SK-MEL-5 (cell line): ENCODE measurements around the gene NUP93. TPM values are rescaled to one million over a fixed set of nuclear protein-coding genes. Genes with fewer than 3 reads are reported as not detected.
"Not testable (repeated sequence)": the region's sequence is repeated elsewhere in the genome, so short reads cannot be mapped to it uniquely, and the experiment has no call there.

Experiments used
- DNase-seq: peaks from one replicate; pipeline ENCODE4 v3.0.0-alpha.2; 2016; ENCODE audit warnings: low read depth, low spot score
- in situ Hi-C: cut with HindIII; loops from 2 replicates; pipeline ENCODE4 v1.10.0; 2016; ENCODE audit warnings: low sequenced_read_pairs, high pct_unique_total_duplicates, low pct_unique_long_range_greater_than_20kb
- total RNA-seq: library from RNA; depleted of rRNA; stranded (reverse); fragments of >200 nt; shearing (Covaris generic); gene quantifications from 2 replicates; pipeline ENCODE4 v1.2.3, GENCODE V29; 2014

The NUP93 gene
- total RNA-seq, 1 experiment from 2014 or later: 132 TPM

DNA sequence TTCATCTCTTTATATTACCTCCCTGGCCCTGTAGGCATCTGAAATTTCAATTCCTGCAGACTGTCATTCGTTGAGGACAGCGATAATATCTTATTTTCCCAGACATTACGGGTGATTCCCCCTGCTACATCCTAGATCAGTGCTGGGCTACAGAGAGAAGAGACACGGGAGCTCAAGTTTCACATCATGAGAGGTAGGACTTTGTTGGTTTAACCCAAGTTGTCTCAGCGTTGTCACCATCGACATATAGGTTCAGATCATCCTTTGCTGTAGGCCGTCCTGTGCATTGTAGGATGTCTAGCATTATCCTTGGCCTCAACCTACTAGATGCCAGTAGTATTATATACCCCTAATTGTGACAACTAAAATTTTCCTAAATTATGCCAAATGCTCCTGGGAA, 28.4 kb upstream of the NUP93 start:
- no peak for DNase-seq
- in situ Hi-C loops: no loop called here

DNA sequence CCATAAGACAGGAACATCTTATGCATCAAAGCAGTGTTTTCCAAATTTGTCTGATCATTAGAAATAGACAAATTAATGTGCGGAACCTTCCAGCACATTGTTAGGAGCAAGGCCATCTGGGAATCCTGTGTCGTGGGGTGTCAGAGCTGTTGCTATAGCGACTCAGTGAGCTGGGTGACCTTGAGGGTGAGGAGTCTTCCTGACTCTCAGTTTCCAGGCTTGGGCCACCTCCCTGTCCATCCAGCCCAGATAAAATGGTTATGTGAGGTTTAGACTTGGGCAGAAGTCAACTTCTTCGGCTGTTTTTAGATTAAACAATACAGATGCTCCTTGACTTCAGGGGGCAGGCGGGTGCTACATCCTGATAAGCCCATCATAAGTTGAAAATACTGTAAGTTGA, 27.1 kb upstream of the NUP93 start:
- in situ Hi-C loops: no loop called here
- no peak for DNase-seq

- in situ Hi-C loops: no loop called here
- DNase-seq: no peak
Observed at GRCh38 chr16:56708525-56709442, 21.1 kb upstream of the NUP93 start.

DNA sequence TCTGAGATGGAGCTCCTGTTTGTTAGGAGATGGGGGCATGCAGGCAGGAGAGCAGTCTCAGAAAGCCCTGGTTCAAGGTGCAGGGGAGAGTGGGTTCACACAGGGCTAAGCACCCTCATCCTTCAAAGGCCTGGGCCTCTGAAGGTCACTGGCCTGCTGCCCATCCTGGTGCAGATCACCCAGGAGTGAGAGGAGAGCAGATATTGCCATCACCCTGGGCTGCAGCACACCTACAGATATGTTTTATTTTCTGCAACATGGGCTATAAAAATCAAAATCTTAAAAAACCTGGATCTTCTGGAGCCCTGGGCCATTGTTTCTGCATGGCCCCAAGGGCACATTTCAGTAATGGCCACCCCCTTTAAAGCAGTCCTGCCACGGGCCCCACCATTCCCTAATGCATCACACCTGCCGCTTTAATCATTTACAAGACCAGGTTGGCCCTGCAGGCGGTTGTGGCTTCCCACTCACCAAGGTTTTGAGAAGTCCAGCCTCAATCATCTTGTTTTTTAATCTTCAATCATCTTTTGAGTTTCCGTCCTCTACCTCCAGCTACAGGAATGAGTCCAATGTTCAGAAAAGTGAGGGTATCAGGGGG, 20.4 kb upstream of the NUP93 start:
- in situ Hi-C loops: no loop called here
- no peak for DNase-seq

- no peak for DNase-seq
- in situ Hi-C loops: no loop called here
Observed at GRCh38 chr16:56710181-56710737, 19.7 kb upstream of the NUP93 start.

- no peak for DNase-seq
- in situ Hi-C loops: no loop called here
Observed at GRCh38 chr16:56711862-56712261, 18.1 kb upstream of the NUP93 start.

DNA sequence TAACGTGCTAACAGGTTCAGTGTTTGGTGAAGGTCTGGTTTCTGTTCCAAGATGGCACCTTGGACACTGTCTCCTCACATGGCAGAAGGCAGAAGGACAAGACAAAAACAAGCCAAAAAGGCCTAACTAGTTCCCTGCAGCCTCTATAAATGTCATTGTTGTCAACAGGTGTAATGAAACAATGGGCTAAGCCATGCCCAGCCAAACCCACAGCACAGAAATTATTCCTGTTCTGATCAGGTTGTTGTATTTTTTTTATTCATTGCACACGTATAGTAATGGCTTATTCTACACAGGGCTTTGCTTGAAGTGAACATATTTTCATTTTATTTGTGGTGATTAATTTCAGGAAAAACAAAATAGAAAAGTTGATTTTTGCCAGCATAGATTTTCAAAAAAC, 16.1 kb upstream of the NUP93 start:
- no peak for DNase-seq
- in situ Hi-C loops: no loop called here

DNA sequence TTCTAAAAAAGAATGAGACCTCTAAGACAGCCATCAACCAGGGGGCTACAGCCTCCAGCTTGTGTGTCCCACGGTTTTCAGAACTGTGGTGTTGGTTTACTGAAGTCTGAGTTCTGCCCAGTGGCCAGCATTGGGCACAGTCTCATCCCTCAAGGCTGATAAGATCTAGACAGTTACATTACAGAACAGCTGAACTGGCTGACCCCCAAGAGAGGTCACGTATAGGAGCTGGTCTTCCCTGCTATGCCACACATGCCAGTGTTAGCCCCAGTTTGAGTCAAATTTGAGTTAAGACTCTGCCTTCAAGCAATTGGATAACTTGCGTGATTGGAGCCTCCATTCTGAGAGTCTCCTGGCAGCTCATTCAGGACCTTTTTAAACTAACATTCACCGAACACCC, 14.8 kb upstream of the NUP93 start:
- in situ Hi-C loops: no loop called here
- DNase-seq: no peak

- in situ Hi-C loops: no loop called here
Observed at GRCh38 chr16:56716761-56717160, 13.2 kb upstream of the NUP93 start.

GRCh38 chr16:56717532-56717931, 12.4 kb upstream of the NUP93 start:
- in situ Hi-C loops, DNase-seq: not testable (repeated sequence)

More at GRCh38 chr16:56716761-56717160, 13.2 kb upstream of the NUP93 start:
- no peak for DNase-seq

DNA sequence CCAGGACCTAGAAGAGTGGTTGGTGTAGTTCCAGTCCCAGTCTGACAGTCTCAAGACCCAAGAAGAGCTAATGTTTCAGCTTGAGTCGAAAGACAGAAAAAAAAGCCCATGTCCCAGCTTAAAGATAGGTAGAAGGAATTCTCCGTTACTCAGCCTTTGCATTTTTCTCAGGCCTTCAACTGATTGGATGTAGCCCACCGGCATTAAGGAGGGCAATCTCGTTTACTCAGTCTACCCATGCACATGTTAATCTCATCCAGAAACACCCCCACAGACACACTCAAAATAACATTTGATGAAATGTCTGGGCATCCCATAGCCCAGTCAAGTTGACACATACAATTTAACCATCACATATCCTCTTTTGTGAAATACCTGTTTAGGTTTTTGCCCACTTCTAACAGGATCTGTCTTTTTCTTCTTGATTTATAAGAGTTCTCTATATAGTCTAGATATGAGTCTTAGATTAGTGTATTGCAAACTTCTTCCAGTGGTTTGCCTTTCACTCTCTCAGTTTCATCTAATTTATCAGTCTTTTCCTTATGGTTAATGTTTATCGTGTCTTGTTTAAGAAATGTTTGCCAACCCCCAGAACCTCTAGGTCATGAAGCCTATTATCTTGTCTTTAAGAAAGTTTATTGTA, 7.6 kb upstream of the NUP93 start:
- no peak for DNase-seq
- in situ Hi-C loops: no loop called here

DNA sequence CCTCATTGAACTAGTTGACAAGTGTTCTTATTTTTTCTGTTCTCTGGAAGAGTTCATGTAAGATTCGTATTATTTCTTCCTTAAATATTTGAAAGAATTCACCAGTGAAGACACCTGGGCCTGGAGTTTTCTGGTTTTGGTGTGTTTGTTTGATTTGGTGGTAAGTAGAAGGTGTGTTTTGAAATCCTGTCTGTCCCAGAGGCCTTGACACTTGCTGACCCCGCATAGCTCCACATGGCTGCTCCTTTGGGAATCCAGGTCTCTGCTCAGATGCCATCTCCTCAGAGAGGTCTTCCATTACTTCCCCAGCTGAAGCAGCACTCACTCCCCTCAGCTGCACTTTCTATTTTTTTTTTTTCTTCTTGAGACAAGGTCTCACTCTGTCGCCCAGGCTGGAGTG, 5.7 kb upstream of the NUP93 start:
- DNase-seq: no peak
- in situ Hi-C loops: no loop called here

GRCh38 chr16:56726283-56726682, 3.6 kb upstream of the NUP93 start:
- in situ Hi-C loops: no loop called here
- DNase-seq: no peak

DNA sequence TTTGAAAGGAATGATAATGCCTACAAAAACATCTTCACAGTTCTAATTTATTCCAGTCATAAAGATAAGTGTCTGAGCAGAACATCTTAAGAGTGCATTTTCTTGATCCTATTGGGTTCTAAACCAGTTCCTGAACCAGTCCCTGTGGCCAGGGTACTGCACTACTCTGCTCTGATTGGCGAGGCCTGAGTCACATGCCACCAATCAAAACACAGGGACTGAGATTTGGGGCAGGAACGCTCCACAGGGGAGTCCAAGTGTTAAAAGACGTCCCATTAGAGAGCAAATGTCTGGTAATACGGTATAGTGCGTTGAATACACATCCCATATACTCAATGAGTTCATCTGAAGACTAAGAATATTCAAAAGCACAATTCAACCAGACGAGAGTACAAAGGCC, 3.0 kb upstream of the NUP93 start:
- in situ Hi-C loops: no loop called here
- no peak for DNase-seq

- DNase-seq: no peak
- in situ Hi-C loops: no loop called here
Observed at GRCh38 chr16:56728027-56728426, 1.9 kb upstream of the NUP93 start.

- DNase-seq: peak; percentile 41
- in situ Hi-C loops: no loop called here
Observed at GRCh38 chr16:56728980-56729734, 772 bp upstream of the NUP93 start.

GRCh38 chr16:56732366-56732765, 2.4 kb downstream of the NUP93 start:
- DNase-seq: no peak
- in situ Hi-C loops: no loop called here

DNA sequence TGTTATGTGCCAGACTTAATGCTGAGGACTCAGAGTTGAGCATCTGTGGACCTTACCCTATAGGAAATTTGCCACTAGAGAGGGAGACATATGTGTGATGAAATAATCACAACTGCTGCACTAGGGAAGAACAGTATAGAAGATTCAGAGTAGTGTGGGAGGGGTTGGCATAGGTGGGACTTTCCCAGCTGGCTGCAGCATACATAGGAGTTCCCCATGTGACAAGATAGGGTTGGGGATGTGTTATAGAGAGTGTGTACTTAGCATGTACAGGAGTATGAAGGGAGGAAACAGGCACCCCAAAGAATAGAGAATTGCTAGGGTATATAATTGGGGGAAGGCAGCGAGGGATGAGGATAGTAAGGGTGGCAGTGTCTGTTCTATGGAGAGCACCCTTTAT, 2.9 kb downstream of the NUP93 start:
- in situ Hi-C loops: no loop called here

More for the DNA sequence above, 2.9 kb downstream of the NUP93 start:
- no peak for DNase-seq
